ENCODE results near the gene FPGS.

The FPGS gene

DNA sequence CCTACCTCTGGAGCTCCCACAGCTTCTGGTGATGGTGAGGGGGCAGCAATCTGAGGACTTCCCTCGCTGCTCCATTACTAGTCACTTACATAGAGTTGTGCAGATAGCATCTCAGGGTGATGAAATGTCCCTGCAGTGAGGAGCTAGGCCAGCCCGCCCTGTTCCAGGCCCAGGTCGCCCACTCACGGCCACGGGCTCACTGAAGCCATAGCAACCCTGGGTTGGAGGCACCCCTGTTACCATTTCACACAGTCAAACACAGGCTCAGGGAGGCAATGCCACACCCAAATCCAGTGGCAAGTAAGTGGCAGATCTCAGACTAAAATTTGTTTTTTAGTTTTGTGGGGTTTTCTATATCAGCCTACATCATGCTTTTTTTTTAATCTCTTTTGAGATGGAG lies 43.8 kb upstream of the FPGS start:
- no peak overlapping the region for H3K4me3 ChIP-seq (ENCODE audit: low read length)
- DNase-seq (ENCODE audit: low read depth): no peak
- TF ChIP-seq, protein P1, sequence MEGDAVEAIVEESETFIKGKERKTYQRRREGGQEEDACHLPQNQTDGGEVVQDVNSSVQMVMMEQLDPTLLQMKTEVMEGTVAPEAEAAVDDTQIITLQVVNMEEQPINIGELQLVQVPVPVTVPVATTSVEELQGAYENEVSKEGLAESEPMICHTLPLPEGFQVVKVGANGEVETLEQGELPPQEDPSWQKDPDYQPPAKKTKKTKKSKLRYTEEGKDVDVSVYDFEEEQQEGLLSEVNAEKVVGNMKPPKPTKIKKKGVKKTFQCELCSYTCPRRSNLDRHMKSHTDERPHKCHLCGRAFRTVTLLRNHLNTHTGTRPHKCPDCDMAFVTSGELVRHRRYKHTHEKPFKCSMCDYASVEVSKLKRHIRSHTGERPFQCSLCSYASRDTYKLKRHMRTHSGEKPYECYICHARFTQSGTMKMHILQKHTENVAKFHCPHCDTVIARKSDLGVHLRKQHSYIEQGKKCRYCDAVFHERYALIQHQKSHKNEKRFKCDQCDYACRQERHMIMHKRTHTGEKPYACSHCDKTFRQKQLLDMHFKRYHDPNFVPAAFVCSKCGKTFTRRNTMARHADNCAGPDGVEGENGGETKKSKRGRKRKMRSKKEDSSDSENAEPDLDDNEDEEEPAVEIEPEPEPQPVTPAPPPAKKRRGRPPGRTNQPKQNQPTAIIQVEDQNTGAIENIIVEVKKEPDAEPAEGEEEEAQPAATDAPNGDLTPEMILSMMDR (IDR thresholded peaks at IDR 0.05; ENCODE audit: insufficient read depth, low read depth, low read length, missing control alignments): no peak

DNA sequence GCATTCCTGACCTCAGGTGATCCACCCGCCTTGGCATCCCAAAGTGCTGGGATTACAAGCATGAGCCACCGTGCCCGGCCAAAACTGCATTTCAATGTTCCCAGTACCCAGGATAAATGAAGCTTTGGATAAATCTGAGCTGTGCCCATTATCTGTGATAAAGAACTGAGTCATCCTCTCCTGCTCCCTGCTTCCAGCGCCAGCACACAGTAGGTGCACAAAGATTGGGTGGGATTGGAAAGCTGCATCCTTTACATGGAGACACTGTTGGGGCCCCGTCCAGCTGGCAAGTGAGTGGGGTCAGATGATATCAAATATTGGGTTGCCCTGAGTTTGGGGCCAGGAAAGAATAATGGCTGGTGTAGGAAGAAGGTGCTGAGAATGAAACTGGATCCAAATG lies 41.6 kb upstream of the FPGS start:
- TF ChIP-seq, protein P1 (IDR thresholded peaks at IDR 0.05; ENCODE audit: insufficient read depth, low read depth, low read length, missing control alignments): no peak
- no peak overlapping the region for H3K4me3 ChIP-seq (ENCODE audit: low read length)
- no peak for DNase-seq (ENCODE audit: low read depth)

DNA sequence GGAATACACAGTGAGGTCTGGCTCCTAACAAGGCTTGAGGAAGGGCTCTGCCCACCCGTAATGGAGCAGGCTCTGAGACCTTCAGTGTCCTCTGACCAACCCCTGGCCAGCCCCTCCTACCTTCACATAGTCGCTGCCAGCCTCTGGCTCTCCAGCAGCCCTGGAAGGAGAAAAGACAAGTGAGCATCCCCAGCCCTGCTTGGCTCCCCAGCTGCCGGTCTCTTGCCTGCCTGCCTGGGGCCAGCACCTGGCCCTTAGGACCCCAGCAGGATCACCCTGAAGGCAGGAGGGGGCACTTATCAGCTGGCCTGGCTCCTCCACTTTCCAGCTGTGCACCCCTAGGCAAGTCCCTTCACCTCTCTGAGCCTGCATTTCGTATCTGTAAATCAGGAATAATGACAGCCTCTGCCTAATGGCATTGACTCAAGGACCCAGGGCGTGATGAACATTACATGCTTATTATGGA lies 41.2 kb upstream of the FPGS start:
- H3K4me3 ChIP-seq (ENCODE audit: low read length): no peak overlapping the region
- DNase-seq (ENCODE audit: low read depth): no peak
- TF ChIP-seq, protein P1 (IDR thresholded peaks at IDR 0.05; ENCODE audit: insufficient read depth, low read depth, low read length, missing control alignments): no peak

DNA sequence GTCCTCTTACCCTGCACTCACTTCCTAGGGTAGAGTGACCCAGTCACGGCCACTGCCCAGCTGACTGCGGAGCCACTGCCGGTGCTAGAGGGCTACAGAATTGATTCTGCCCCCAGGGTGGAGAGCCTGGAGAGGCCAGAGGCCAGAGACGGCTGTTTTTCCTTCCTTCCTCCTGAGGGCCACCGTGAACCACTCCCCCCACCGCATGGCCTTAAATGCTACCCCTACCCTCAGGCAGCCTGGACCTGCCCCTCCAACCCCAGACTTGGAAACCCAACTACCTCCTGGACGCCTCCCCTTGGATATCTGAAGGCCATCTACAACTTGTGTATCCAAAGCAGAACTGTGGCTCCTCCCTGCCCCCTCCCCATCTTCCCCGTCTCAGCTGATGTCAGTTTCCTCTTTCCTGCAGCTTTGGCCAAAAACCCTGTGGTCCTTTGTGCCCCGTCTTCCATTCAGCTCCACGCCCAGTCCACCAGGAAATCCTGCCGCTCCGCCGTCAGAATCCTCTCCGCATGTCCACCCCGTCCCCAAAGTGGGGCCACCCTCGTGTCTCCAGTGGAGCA lies 40.5 kb upstream of the FPGS start:
- DNase-seq (ENCODE audit: low read depth): no peak
- H3K4me3 ChIP-seq (ENCODE audit: low read length): no peak overlapping the region
- TF ChIP-seq, protein P1 (IDR thresholded peaks at IDR 0.05; ENCODE audit: insufficient read depth, low read depth, low read length, missing control alignments): no peak

DNA sequence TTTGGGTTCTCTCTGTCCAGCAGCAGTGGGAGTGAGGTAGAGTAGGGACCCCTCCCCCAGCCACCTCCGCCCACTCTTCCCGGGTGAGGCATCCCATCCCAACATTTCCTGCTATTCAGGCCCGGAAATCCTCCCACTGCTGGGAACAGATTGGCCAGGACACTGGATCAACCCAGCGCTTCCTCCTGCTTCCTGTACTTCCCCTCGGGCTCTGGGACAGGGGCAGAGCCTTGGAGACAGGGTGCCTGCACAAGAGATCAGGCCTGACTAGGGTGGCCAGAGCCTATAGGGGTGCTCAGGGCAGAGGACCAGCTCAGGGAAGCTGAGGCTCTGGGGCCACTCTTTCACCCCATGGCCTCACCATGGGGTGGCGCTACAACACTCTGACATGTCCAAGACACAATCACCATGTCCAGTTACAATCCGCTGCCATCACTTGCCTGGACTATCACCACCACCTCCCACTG lies 38.7 kb upstream of the FPGS start:
- TF ChIP-seq, protein P1 (IDR thresholded peaks at IDR 0.05; ENCODE audit: insufficient read depth, low read depth, low read length, missing control alignments): peak; percentile 9
- no peak for DNase-seq (ENCODE audit: low read depth)
- no peak overlapping the region for H3K4me3 ChIP-seq (ENCODE audit: low read length)

DNA sequence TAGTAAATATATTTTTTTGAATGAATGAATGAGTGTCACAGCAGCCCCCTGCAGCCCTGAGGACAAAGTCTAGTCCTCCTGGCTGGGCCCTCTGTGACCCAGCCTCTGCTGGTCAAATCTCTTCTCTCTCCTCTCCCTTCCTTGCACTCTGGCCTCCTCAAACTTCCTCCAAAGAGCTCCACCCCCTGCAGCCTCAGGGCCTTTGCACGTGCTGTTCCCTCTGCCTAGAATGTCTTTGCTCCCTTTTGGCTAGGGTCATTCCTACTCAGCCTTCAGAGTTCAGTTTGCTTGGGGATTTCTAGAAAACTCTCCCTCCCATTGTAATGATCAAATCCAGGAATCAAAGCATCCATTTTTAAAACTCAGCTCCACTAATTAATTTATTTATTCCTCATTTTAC lies 37.3 kb upstream of the FPGS start:
- no peak for DNase-seq (ENCODE audit: low read depth)
- H3K4me3 ChIP-seq (ENCODE audit: low read length): no peak overlapping the region
- TF ChIP-seq, protein P1 (IDR thresholded peaks at IDR 0.05; ENCODE audit: insufficient read depth, low read depth, low read length, missing control alignments): no peak

DNA sequence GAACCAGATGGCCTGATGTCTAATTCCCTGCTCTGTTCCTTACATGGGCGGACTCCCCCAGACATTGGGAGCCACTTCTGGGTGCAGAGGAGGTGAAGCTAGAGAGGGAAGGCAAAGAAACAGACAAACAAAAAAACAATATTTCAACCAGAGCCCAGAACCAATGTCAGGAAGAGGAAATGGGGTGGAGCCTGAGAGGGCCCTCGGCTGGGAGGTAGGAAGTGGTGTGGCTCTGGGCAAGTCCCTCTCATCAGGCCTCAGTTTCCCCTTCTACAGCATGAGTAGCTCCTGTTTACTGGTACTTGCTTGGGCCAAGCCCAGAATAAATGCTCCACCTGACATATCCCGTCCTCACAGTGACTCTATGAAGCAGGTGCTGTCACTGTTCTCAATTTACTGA lies 35.3 kb upstream of the FPGS start:
- no peak overlapping the region for H3K4me3 ChIP-seq (ENCODE audit: low read length)
- DNase-seq (ENCODE audit: low read depth): no peak
- TF ChIP-seq, protein P1 (IDR thresholded peaks at IDR 0.05; ENCODE audit: insufficient read depth, low read depth, low read length, missing control alignments): no peak

Measured in epithelial cell of esophagus (primary cell).